H9 (cell line): Measurements from ENCODE around the gene GLIS2. TPM values are rescaled to one million over a fixed set of nuclear protein-coding genes. Genes with fewer than 3 reads are reported as not detected.

Source experiments
- DNase-seq: peaks from one replicate; pipeline ENCODE4 v3.0.0-alpha.2; 2017
- H2AFZ ChIP-seq: one replicate; pipeline ENCODE4 v1.6.1; 2013; ENCODE audit warnings: mild to moderate bottlenecking, low read length, control low read depth, moderate library complexity
- H2AK5ac ChIP-seq: 2 replicates; pipeline ENCODE4 v1.6.1; 2013; ENCODE audit warnings: low read length, control low read depth, mixed read lengths; ENCODE audit not compliant: insufficient read length
- H2BK120ac ChIP-seq: one replicate; pipeline ENCODE4 v1.6.1; 2013; ENCODE audit warnings: low read depth, mild to moderate bottlenecking, low read length, control low read depth, inconsistent platforms; ENCODE audit not compliant: poor library complexity, severe bottlenecking
- H2BK12ac ChIP-seq: 2 replicates; pipeline ENCODE4 v1.6.1; 2013; ENCODE audit warnings: low read length, control low read depth, mixed read lengths, low read depth; ENCODE audit not compliant: insufficient read length
- H2BK15ac ChIP-seq: 2 replicates; pipeline ENCODE4 v1.6.1; 2013; ENCODE audit warnings: low read depth, low read length, control low read depth
- H2BK20ac ChIP-seq: one replicate; pipeline ENCODE4 v1.6.1; 2013; ENCODE audit warnings: low read depth, mild to moderate bottlenecking, low read length, control low read depth, inconsistent platforms; ENCODE audit not compliant: poor library complexity, severe bottlenecking
- H2BK5ac ChIP-seq: 2 replicates; pipeline ENCODE4 v1.6.1; 2013; ENCODE audit warnings: low read length, control low read depth, mixed read lengths; ENCODE audit not compliant: insufficient read length
- H3K14ac ChIP-seq: 2 replicates; pipeline ENCODE4 v1.6.1; 2013; ENCODE audit warnings: low read length, control low read depth; ENCODE audit not compliant: insufficient read depth
- H3K18ac ChIP-seq: 2 replicates; pipeline ENCODE4 v1.6.1; 2013; ENCODE audit warnings: low read depth, mild to moderate bottlenecking, mixed read lengths, low read length, control low read depth; ENCODE audit not compliant: insufficient read length
- H3K23ac ChIP-seq: 2 replicates; pipeline ENCODE4 v1.6.1; 2013; ENCODE audit warnings: low read length, control low read depth, mixed read lengths, low read depth; ENCODE audit not compliant: insufficient read length
- H3K23me2 ChIP-seq: 2 replicates; pipeline ENCODE4 v1.6.1; 2013; ENCODE audit warnings: low read depth, mild to moderate bottlenecking, mixed read lengths, low read length, control low read depth; ENCODE audit not compliant: insufficient read length, poor library complexity, severe bottlenecking
- H3K27ac ChIP-seq: 2 replicates; pipeline ENCODE4 v1.5.1; 2013; ENCODE audit warnings: low read length, control low read depth, mixed read lengths, low read depth; ENCODE audit not compliant: insufficient read length
- H3K27me3 ChIP-seq: 2 replicates; pipeline ENCODE4 v1.6.1; 2013; ENCODE audit warnings: low read length, control low read depth, inconsistent platforms; ENCODE audit not compliant: insufficient read depth
- H3K4ac ChIP-seq: 2 replicates; pipeline ENCODE4 v1.6.1; 2013; ENCODE audit warnings: low read depth, mild to moderate bottlenecking, control low read depth, inconsistent platforms, low read length, moderate library complexity
- H3K4me1 ChIP-seq: 2 replicates; pipeline ENCODE4 v1.6.1; 2013; ENCODE audit warnings: low read length, control low read depth, inconsistent platforms; ENCODE audit not compliant: insufficient read depth
- H3K4me2 ChIP-seq: 2 replicates; pipeline ENCODE4 v1.6.1; 2013; ENCODE audit warnings: low read length, control low read depth, mixed read lengths; ENCODE audit not compliant: insufficient read length, insufficient read depth
- H3K56ac ChIP-seq: 2 replicates; pipeline ENCODE4 v1.6.1; 2013; ENCODE audit warnings: low read depth, mild to moderate bottlenecking, mixed read lengths, low read length, control low read depth; ENCODE audit not compliant: insufficient read length
- H3K79me1 ChIP-seq: 2 replicates; pipeline ENCODE4 v1.6.1; 2013; ENCODE audit warnings: low read depth, mild to moderate bottlenecking, moderate library complexity, low read length, control low read depth, inconsistent platforms; ENCODE audit not compliant: insufficient read depth, poor library complexity, severe bottlenecking
- H3K79me2 ChIP-seq: 2 replicates; pipeline ENCODE4 v1.6.1; 2013; ENCODE audit warnings: low read length, control low read depth, inconsistent platforms; ENCODE audit not compliant: insufficient read depth
- H3K9ac ChIP-seq: 2 replicates; pipeline ENCODE4 v1.6.1; 2013; ENCODE audit warnings: low read length, control low read depth, mixed read lengths; ENCODE audit not compliant: insufficient read length; ENCODE audit errors: extremely low read depth
- H3K9me3 ChIP-seq: one replicate; pipeline ENCODE4 v1.6.1; 2013; ENCODE audit warnings: low read depth, low read length, inconsistent platforms; ENCODE audit not compliant: control insufficient read depth
- H3T11ph ChIP-seq: one replicate; pipeline ENCODE4 v1.6.1; 2013; ENCODE audit warnings: mild to moderate bottlenecking, low read length, control low read depth, inconsistent platforms
- H4K20me1 ChIP-seq: one replicate; pipeline ENCODE4 v1.6.1; 2013; ENCODE audit not compliant: control insufficient read depth, insufficient read length, insufficient read depth
- H4K5ac ChIP-seq: 2 replicates; pipeline ENCODE4 v1.6.1; 2013; ENCODE audit warnings: low read depth, mild to moderate bottlenecking, mixed read lengths, low read length, control low read depth; ENCODE audit not compliant: insufficient read length
- H4K8ac ChIP-seq: replicated peaks from 2 replicates; pipeline ENCODE4 v1.6.1; 2013; ENCODE audit warnings: low read length, control low read depth, mixed read lengths, low read depth; ENCODE audit not compliant: insufficient read length
- H4K91ac ChIP-seq: 2 replicates; pipeline ENCODE4 v1.6.1; 2013; ENCODE audit warnings: low read depth, mild to moderate bottlenecking, moderate library complexity, mixed read lengths, low read length, control low read depth; ENCODE audit not compliant: insufficient read length
- H3K27ac Mint-ChIP-seq, 3 experiments: 2 replicates in 2 of 3; 3 replicates in 1 of 3; pipeline ENCODE4 v1.8.0; 2020 to 2021; ENCODE audit warnings: mixed read lengths in 3 of 3, mild to moderate bottlenecking in 1 of 3, moderate library complexity in 1 of 3
- H3K27me3 Mint-ChIP-seq: 2 replicates; pipeline ENCODE4 v1.8.0; 2021; ENCODE audit warnings: low read depth, mild to moderate bottlenecking, moderate library complexity, mixed read lengths
- H3K36me3 Mint-ChIP-seq, 3 experiments: 2 replicates in 2 of 3; 3 replicates in 1 of 3; pipeline ENCODE4 v1.8.0; 2020 to 2021; ENCODE audit warnings: low read depth in 3 of 3, mixed read lengths in 3 of 3; ENCODE audit not compliant: insufficient read depth in 1 of 3
- H3K4me1 Mint-ChIP-seq, 2 experiments: 2 replicates each; pipeline ENCODE4 v1.8.0; 2020; ENCODE audit warnings: mixed read lengths in 2 of 2
- H3K4me3 Mint-ChIP-seq, 2 experiments: 2 replicates in 1 of 2; 3 replicates in 1 of 2; pipeline ENCODE4 v1.8.0; 2020 to 2021; ENCODE audit warnings: mild to moderate bottlenecking in 2 of 2, mixed read lengths in 2 of 2, moderate library complexity in 1 of 2
- H3K9me3 Mint-ChIP-seq, 2 experiments: 2 replicates in 1 of 2; 3 replicates in 1 of 2; pipeline ENCODE4 v1.8.0; 2020; ENCODE audit warnings: mild to moderate bottlenecking in 2 of 2, mixed read lengths in 2 of 2, moderate library complexity in 1 of 2
- CTCF ChIP-seq: fragments of 200-600 bp; sonication (generic); conservative IDR thresholded peaks from 3 replicates; pipeline ENCODE4 v1.8.0; 2021; ENCODE audit warnings: antibody characterized with exemption, mild to moderate bottlenecking
- WGBS: extraction: QIAGEN DNeasy Blood & Tissue Kit; methylation state at CpG from one replicate; pipeline ENCODE4 v1.1.7; 2013; ENCODE audit warnings: missing lambda C conversion rate, low lambda C conversion rate, mixed read lengths; ENCODE audit not compliant: insufficient read length; ENCODE audit errors: extremely low coverage; 5-methylcytosine and 5-hydroxymethylcytosine counted together
- total RNA-seq: library from RNA; stranded (reverse); gene quantifications from 2 replicates; pipeline ENCODE4 v1.2.1, GENCODE V29; 2021

The GLIS2 gene
- total RNA-seq, 1 experiment from 2014 or later: 14.3 TPM

GRCh38 chr16:4328782-4329775 is 13.2 kb downstream of the GLIS2 start:
- Histone ChIP-seq H2BK15ac (no peak overlapping the region), H3K23me2 (peaks cover 4% of the 10 kb centered on the region), H4K8ac (no peak overlapping the region), H3K79me1 (no peaks in the 10 kb centered on the region), H2AFZ (no peak overlapping the region), H3K9ac (no peak overlapping the region), H3K18ac (no peak overlapping the region), H3K79me2 (peaks cover 1% of the 10 kb centered on the region; the same call in 1 of the 2 replicates), H3K14ac (peak overlapping the region; percentile 82; the same call in 1 of the 2 replicates), H3K9me3 (no peaks in the 10 kb centered on the region), H3T11ph (no peak overlapping the region), H2AK5ac (no peak overlapping the region), H2BK12ac (no peak overlapping the region), H3K27me3 (no peaks in the 10 kb centered on the region), H3K27ac (no peak overlapping the region), H4K5ac (no peak overlapping the region), H2BK20ac (no peak overlapping the region), H2BK120ac (no peak overlapping the region), H4K20me1 (no peaks in the 10 kb centered on the region), H3K4me1 (peaks cover 3% of the 10 kb centered on the region; the same call in 1 of the 2 replicates), H3K4me2 (no peak overlapping the region), H4K91ac (no peak overlapping the region), H3K4ac (no peak overlapping the region), H3K56ac (no peak overlapping the region), H2BK5ac (no peak overlapping the region), H3K23ac (no peak overlapping the region)
- Mint-ChIP-seq H3K36me3 (peaks cover 0 to 4% (median 0%) of the 10 kb centered on the region in 3 experiments; a peak in 1 of 7 replicates), H3K4me1 (peaks cover 9 to 14% of the 10 kb centered on the region in 2 experiments), H3K9me3 (no peaks in the 10 kb centered on the region), H3K27me3 (no peaks in the 10 kb centered on the region), H3K4me3 (peak overlapping the region; percentile 46 to 62; a peak in 1 of 5 replicates), H3K27ac (no peak overlapping the region; a peak in 1 of 7 replicates)
- WGBS: no CpG with 5 or more reads among the region's 17 CpGs
- no peak for DNase-seq
- TF ChIP-seq CTCF: no peak
